CD4-positive, alpha-beta memory T cell (primary cell): ENCODE measurements around the gene SLC2A11. TPM values are rescaled to one million over a fixed set of nuclear protein-coding genes. Genes with fewer than 3 reads are reported as not detected.
"Not testable (repeated sequence)": the region's sequence is repeated elsewhere in the genome, so short reads cannot be mapped to it uniquely, and the experiment has no call there.

Experiments used
- CTCF ChIA-PET: fragments of 350-600 bp; sonication (Branson Sonifier 250); formaldehyde crosslinking; loops from one replicate; lab custom pipeline; 2021; ENCODE audit warnings: inconsistent platforms; ENCODE audit not compliant: partially characterized antibody; lab: Charles Lee
- POLR2A ChIA-PET: fragments of 350-600 bp; sonication (Branson Sonifier 250); formaldehyde crosslinking; loops from one replicate; lab custom pipeline; 2021; ENCODE audit not compliant: partially characterized antibody; lab: Charles Lee
- DNase-seq, 5 donors: peaks; one replicate each; pipeline versions ENCODE4 v3.0.0 to v3.0.0-alpha.2; 2020 to 2022; ENCODE audit warnings: mixed read lengths in 1 of 5
- H3K27ac ChIP-seq: one replicate; pipeline ENCODE4 v1.7.0; 2013; ENCODE audit warnings: low read depth, low read length
- H3K27me3 ChIP-seq: 2 replicates; pipeline ENCODE4 v1.7.0; 2013; ENCODE audit warnings: mild to moderate bottlenecking, low read length, moderate library complexity; ENCODE audit not compliant: insufficient read depth
- H3K36me3 ChIP-seq: 2 replicates; pipeline ENCODE4 v1.7.0; 2013; ENCODE audit warnings: mild to moderate bottlenecking, low read length, moderate library complexity; ENCODE audit not compliant: insufficient read depth
- H3K4me1 ChIP-seq: 2 replicates; pipeline ENCODE4 v1.7.0; 2013; ENCODE audit warnings: mild to moderate bottlenecking, low read length, moderate library complexity; ENCODE audit not compliant: insufficient read depth
- H3K4me3 ChIP-seq, 2 donors: one replicate each; pipeline ENCODE4 v1.7.0; 2013; ENCODE audit warnings: low read length in 2 of 2, mild to moderate bottlenecking in 1 of 2
- H3K9me3 ChIP-seq, 2 donors: one replicate each; pipeline ENCODE4 v1.7.0; 2013; ENCODE audit warnings: low read length in 2 of 2, control low read depth in 1 of 2; ENCODE audit not compliant: control insufficient read depth in 1 of 2
- H3K27ac Mint-ChIP-seq, 7 donors: one replicate each; pipeline ENCODE4 v1.8.0; 2020 to 2021; ENCODE audit warnings: mixed read lengths in 7 of 7, mild to moderate bottlenecking in 6 of 7, inconsistent platforms in 3 of 7, moderate library complexity in 3 of 7
- H3K27me3 Mint-ChIP-seq, 2 donors: one replicate each; pipeline ENCODE4 v1.8.0; 2020 to 2021; ENCODE audit warnings: mixed read lengths in 2 of 2
- H3K36me3 Mint-ChIP-seq, 2 donors: one replicate each; pipeline ENCODE4 v1.8.0; 2020 to 2021; ENCODE audit warnings: mixed read lengths in 2 of 2, inconsistent platforms in 1 of 2, mild to moderate bottlenecking in 1 of 2
- H3K4me1 Mint-ChIP-seq, 4 donors: one replicate each; pipeline ENCODE4 v1.8.0; 2020 to 2021; ENCODE audit warnings: mixed read lengths in 4 of 4, mild to moderate bottlenecking in 1 of 4
- H3K4me3 Mint-ChIP-seq, 8 donors: one replicate each; pipeline ENCODE4 v1.8.0; 2020 to 2021; ENCODE audit warnings: mixed read lengths in 8 of 8, mild to moderate bottlenecking in 7 of 8, moderate library complexity in 6 of 8, inconsistent platforms in 3 of 8
- H3K9me3 Mint-ChIP-seq, 8 donors: one replicate each; pipeline ENCODE4 v1.8.0; 2020 to 2021; ENCODE audit warnings: mixed read lengths in 8 of 8, mild to moderate bottlenecking in 5 of 8, inconsistent platforms in 3 of 8, moderate library complexity in 1 of 8
- intact Hi-C: fragments of 100-400 bp; cut with micrococcal nuclease; formaldehyde crosslinking; loops from one replicate; pipeline ENCODE4 v1.15.1; 2023
- polyA plus RNA-seq, 2 donors: library from polyadenylated mRNA; unstranded; fragments of 300-500 nt; fragmentation: Illumina TruSeq; gene quantifications; one replicate each; pipeline ENCODE4 v1.2.3, GENCODE V29; 2021
- total RNA-seq, 2 experiments: library from RNA; stranded (reverse); gene quantifications; one replicate each; pipeline ENCODE4 v1.2.3, GENCODE V29; 2021

Gene SLC2A11
- total and polyA plus RNA-seq, 4 experiments from 2014 or later, result 3.9 to 27.2 (median 14.8) TPM

DNA sequence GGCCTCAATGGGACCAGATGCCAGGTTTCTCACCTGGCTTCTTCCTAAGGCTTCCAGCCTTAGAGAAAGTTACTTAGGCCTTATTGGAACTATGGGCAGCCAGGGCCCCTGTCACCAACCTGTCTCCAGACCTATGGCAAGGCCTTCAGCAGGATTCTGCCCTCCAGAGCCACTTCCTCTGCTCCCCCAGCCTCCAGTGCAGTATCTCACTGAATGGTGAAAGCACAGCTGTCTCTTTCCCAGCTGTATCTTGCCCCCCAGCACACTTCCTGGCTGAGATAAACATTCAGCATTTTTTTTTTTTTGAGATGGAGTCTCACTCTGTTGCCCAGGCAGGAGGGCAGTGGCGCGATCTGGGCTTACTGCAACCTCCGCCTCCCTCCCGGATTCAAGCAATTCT, 1.5 kb downstream of the SLC2A11 start:
- Mint-ChIP-seq H3K27ac (peak overlapping the region in 4 of 7 donors; percentile 8 to 87 (median 72)), H3K9me3 (no peaks in the 10 kb centered on the region), H3K4me1 (peaks cover 14 to 24% (median 19%) of the 10 kb centered on the region in 4 donors), H3K27me3 (no peaks in the 10 kb centered on the region), H3K4me3 (peak overlapping the region in 7 of 8 donors; percentile 92 to 98 (median 95)), H3K36me3 (peaks cover 6 to 8% of the 10 kb centered on the region in 2 donors)
- POLR2A ChIA-PET, result interaction anchor here (1.0 to 3.4 kb wide), 4 partner anchors 9 to 163 kb away, joined by 4 to 73 read pairs (median 18); partner anchors contain the start of gene MIF
- no peaks in the 10 kb centered on the region for H3K27me3 ChIP-seq
- DNase-seq, result no peak
- H3K4me3 ChIP-seq, result no peak overlapping the region
- no peaks in the 10 kb centered on the region for H3K36me3 ChIP-seq
- no peaks in the 10 kb centered on the region for H3K9me3 ChIP-seq
- CTCF ChIA-PET, result interaction anchor here (1.1 to 3.5 kb wide), 4 partner anchors 10 to 88 kb away, joined by 3 to 32 read pairs (median 18); partner anchors contain the start of gene MIF
- intact Hi-C loops, result loop anchor here (5.0 to 10.0 kb wide), 2 partner anchors 33 to 96 kb away; partner anchors contain the start of gene MIF
- no peak overlapping the region for H3K27ac ChIP-seq
- peaks cover 19% of the 10 kb centered on the region for H3K4me1 ChIP-seq

DNA sequence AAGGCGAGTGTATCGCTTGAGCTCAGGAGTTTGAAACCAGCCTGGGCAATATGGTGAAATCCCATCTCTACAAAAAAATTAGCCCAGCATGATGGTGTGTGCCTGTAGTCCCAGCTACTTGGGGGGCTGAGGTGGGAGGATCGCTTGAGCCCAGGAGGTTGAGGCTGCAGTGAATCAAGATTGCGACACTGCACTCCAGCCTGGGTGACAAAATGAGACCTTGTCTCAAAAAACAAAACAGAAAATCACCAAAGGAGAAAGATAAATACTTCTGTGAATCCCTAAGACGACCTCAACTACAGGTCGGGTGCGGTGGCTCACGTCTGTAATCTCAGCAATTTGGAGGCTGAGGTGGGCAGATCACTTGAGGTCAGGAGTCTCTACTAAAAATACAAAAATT, 2.5 kb downstream of the SLC2A11 start:
- intact Hi-C loops, H3K9me3 Mint-ChIP-seq: not testable (repeated sequence)

DNA sequence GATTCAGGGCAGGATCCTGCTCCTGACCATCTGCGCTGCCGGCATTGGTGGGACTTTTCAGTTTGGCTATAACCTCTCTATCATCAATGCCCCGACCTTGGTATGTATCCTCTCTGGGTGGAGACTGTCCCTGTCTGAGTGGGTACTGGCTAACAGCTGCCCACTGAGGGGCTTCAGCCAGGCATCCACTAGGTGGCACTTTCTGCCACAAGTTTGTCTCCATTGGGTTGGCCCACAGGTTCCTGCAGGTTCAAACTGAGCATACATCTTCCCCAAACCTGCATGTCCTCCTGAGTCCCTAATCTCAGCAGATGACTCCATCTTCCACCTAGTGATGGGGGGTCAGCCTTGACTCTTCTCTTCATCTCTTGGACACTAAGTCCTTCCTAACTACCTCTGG, 4.4 kb downstream of the SLC2A11 start:
- Mint-ChIP-seq H3K36me3 (peaks cover 9 to 16% of the 10 kb centered on the region in 2 donors), H3K27ac (peak overlapping the region in 1 of 7 donors; percentile 42), H3K27me3 (no peaks in the 10 kb centered on the region), H3K4me1 (peaks cover 11 to 20% (median 16%) of the 10 kb centered on the region in 4 donors), H3K4me3 (no peak overlapping the region), H3K9me3 (no peaks in the 10 kb centered on the region)
- intact Hi-C loops, result no loop called here
- peaks cover 12% of the 10 kb centered on the region for H3K4me1 ChIP-seq
- peak in 2 of 5 donors; percentile 26 to 34 for DNase-seq
- POLR2A ChIA-PET, result no interaction called here
- CTCF ChIA-PET, result interaction anchor here (1.7 kb wide), 2 partner anchors 11 to 32 kb away, joined by 3 to 8 read pairs; partner anchors contain the start of gene MIF
- H3K27ac ChIP-seq, result no peak overlapping the region
- H3K9me3 ChIP-seq, result no peaks in the 10 kb centered on the region
- H3K27me3 ChIP-seq, result no peaks in the 10 kb centered on the region
- no peaks in the 10 kb centered on the region for H3K36me3 ChIP-seq
- no peak overlapping the region for H3K4me3 ChIP-seq

More for the DNA sequence above, 2.5 kb downstream of the SLC2A11 start:
- POLR2A ChIA-PET, DNase-seq, H3K4me3 ChIP-seq, H3K27ac ChIP-seq, H3K36me3 ChIP-seq, H3K9me3 ChIP-seq, H3K4me3 Mint-ChIP-seq, H3K27me3 Mint-ChIP-seq, CTCF ChIA-PET, H3K27me3 ChIP-seq, H3K36me3 Mint-ChIP-seq, H3K27ac Mint-ChIP-seq: not testable (repeated sequence)
- peaks cover 19% of the 10 kb centered on the region for H3K4me1 ChIP-seq
- peaks cover 14 to 24% (median 19%) of the 10 kb centered on the region in 4 donors for H3K4me1 Mint-ChIP-seq

DNA sequence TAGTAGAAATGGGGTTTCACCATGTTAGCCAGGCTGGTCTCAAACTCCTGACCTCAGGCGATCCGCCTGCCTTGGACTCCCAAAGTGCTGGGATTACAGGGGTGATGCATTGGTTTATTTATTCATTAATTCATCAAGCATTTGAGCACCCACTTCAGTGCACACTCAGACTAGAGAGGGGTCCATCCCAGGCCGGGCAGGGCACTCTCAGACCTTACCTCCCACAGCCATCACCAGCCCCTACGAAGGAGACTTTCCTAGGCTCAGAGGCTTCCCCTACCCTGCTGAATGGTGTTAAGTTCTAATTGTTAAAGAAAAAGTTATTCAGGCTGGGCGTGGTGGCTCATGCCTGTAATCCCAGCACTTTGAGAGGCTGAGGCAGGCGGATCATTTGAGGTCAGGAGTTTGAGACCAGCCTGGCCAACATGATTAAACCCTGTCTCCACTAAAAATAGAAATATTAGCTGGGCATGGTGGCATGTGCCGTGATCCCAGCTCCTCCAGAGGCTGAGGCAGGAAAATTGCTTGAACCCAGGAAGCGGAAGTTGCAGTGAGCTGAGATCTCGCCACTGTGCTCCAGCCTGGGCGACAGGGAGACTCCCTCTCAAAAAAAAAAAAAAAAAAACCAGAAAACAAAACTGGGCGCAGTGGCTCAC, 7.0 kb downstream of the SLC2A11 start:
- H3K27ac ChIP-seq, H3K27ac Mint-ChIP-seq, H3K4me1 ChIP-seq, DNase-seq, H3K9me3 ChIP-seq, H3K4me3 Mint-ChIP-seq, H3K36me3 ChIP-seq, H3K27me3 ChIP-seq, H3K27me3 Mint-ChIP-seq, intact Hi-C loops, H3K4me1 Mint-ChIP-seq, H3K9me3 Mint-ChIP-seq, H3K4me3 ChIP-seq: not testable (repeated sequence)
- H3K36me3 Mint-ChIP-seq, result peaks cover 22 to 32% of the 10 kb centered on the region in 2 donors
- CTCF ChIA-PET, result interaction anchor here (0.7 to 1.6 kb wide), 3 partner anchors 13 to 92 kb away, joined by 3 read pairs; no protein-coding TSS in a partner anchor
- POLR2A ChIA-PET, result interaction anchor here (0.6 kb wide), 1 partner anchor 94 kb away, joined by 3 read pairs; no protein-coding TSS in a partner anchor

DNA sequence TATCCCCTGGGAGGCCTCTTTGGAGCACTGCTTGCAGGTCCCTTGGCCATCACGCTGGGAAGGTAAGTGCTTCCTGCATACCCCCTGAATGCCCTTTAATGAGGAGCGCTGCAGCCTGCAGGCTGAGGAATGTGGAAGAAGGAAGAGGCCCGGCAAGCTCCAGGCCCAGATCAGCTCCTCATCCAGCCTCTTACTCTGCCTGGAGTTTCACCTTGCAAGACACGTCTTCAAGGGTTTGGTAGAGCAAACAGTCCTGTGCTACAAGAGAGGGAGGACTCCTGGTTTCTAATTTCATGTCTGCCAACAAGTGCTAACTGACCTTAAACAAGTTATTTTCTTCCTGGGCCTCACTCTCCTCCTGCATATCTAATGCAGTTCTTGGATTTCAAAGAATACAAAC, 10.9 kb downstream of the SLC2A11 start:
- Mint-ChIP-seq H3K9me3 (no peaks in the 10 kb centered on the region), H3K27me3 (no peaks in the 10 kb centered on the region), H3K4me3 (no peak overlapping the region), H3K4me1 (no peaks in the 10 kb centered on the region), H3K27ac (no peak overlapping the region), H3K36me3 (peaks cover 29 to 31% of the 10 kb centered on the region in 2 donors)
- DNase-seq, result no peak
- no peak overlapping the region for H3K4me3 ChIP-seq
- ChIA-PET CTCF (no interaction called here), POLR2A (no interaction called here)
- H3K4me1 ChIP-seq, result no peaks in the 10 kb centered on the region
- H3K36me3 ChIP-seq, result no peaks in the 10 kb centered on the region
- no peaks in the 10 kb centered on the region for H3K9me3 ChIP-seq
- intact Hi-C loops, result no loop called here
- no peak overlapping the region for H3K27ac ChIP-seq
- no peaks in the 10 kb centered on the region for H3K27me3 ChIP-seq

DNA sequence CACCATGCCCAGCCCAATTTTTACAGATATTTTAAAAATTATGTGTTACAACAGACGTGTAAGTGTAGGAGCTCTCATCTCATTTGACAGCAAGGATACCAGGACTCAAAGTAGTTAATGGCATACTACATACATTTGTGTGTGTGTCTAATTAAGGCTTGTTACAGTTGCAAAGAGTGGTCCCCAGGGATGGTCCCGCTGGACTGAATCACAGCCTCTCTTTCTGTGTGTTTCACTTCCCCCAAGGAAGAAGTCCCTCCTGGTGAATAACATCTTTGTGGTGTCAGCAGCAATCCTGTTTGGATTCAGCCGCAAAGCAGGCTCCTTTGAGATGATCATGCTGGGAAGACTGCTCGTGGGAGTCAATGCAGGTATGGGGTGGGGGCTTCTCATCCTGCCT, 17.2 kb downstream of the SLC2A11 start:
- ChIA-PET POLR2A (no interaction called here), CTCF (no interaction called here)
- intact Hi-C loops, result no loop called here
- H3K9me3 Mint-ChIP-seq, result no peaks in the 10 kb centered on the region
- H3K27me3 Mint-ChIP-seq, result no peaks in the 10 kb centered on the region
- H3K36me3 Mint-ChIP-seq, result peaks cover 27 to 28% of the 10 kb centered on the region in 2 donors
- no peak for DNase-seq
- H3K4me1 Mint-ChIP-seq, result no peaks in the 10 kb centered on the region
- H3K27me3 ChIP-seq, result no peaks in the 10 kb centered on the region
- H3K27ac ChIP-seq, result no peak overlapping the region
- H3K9me3 ChIP-seq, result no peaks in the 10 kb centered on the region
- H3K4me3 Mint-ChIP-seq, result no peak overlapping the region
- H3K36me3 ChIP-seq, result peaks cover 3% of the 10 kb centered on the region
- no peak overlapping the region for H3K27ac Mint-ChIP-seq
- H3K4me1 ChIP-seq, result no peaks in the 10 kb centered on the region
- no peak overlapping the region for H3K4me3 ChIP-seq

DNA sequence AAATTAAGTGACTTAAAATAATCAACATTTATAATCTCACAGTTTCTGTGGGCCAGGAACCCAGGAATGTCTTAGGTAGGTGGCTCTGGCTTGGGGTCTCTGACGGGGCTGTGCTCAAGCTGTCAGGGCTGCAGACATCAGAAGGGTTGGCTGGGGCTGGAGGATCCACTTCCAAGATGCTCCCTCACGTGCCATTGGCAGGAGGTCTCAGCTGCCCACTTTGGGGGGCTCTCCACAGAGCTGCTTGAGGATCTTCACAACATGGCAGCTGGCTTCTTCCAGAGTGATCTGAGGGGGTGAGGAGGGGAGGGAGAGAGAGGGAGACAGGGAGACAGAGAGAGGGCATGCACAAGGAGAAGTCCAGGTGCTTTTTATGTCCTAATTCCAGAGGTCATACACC, 18.1 kb downstream of the SLC2A11 start:
- Histone ChIP-seq H3K4me1 (no peaks in the 10 kb centered on the region), H3K27ac (no peak overlapping the region), H3K4me3 (no peak overlapping the region), H3K36me3 (peaks cover 3% of the 10 kb centered on the region), H3K27me3 (no peaks in the 10 kb centered on the region), H3K9me3 (no peaks in the 10 kb centered on the region)
- H3K4me3 Mint-ChIP-seq, result no peak overlapping the region
- intact Hi-C loops, result no loop called here
- no peaks in the 10 kb centered on the region for H3K9me3 Mint-ChIP-seq
- no peak for DNase-seq
- POLR2A ChIA-PET, result no interaction called here
- H3K27me3 Mint-ChIP-seq, result no peaks in the 10 kb centered on the region
- peak overlapping the region in 1 of 7 donors; percentile 32 for H3K27ac Mint-ChIP-seq
- CTCF ChIA-PET, result no interaction called here
- H3K36me3 Mint-ChIP-seq, result peaks cover 22 to 23% of the 10 kb centered on the region in 2 donors
- H3K4me1 Mint-ChIP-seq, result no peaks in the 10 kb centered on the region
